Endothelial cell of umbilical vein (primary cell): Measurements from ENCODE around the gene WIPF3. TPM values are rescaled to one million over a fixed set of nuclear protein-coding genes. Genes with fewer than 3 reads are reported as not detected.

Experiments
- BruUV-seq: library from RNA; stranded (reverse); fragments of 400-500 nt; replicated peaks from 2 replicates; lab custom pipeline; 2021; lab: Mats Ljungman, UMichigan
- CTCF ChIA-PET: fragments of 300-600, 350-600 bp; sonication (Branson Sonifier 250); formaldehyde crosslinking; loops from one replicate; lab custom pipeline; 2021; ENCODE audit warnings: antibody characterized with exemption, inconsistent platforms; lab: Charles Lee
- POLR2A ChIA-PET: fragments of 300-600, 350-600 bp; sonication (Branson Sonifier 250); formaldehyde crosslinking; loops from one replicate; lab custom pipeline; 2021; ENCODE audit warnings: antibody characterized with exemption, inconsistent platforms; lab: Charles Lee
- DNase-seq: peaks from one replicate; pipeline ENCODE4 v3.0.0-alpha.2; 2011; ENCODE audit warnings: low read depth, low spot score
- FAIRE-seq: peaks from 2 replicates; lab custom pipeline; 2011; peaks lifted over from hg19 to GRCh38; lab: Jason Lieb, UNC
- H2AFZ ChIP-seq: 2 replicates; pipeline ENCODE4 v1.6.0; 2012; ENCODE audit warnings: low read depth, low read length, control low read depth, inconsistent platforms
- H3K27ac ChIP-seq: 2 replicates; pipeline ENCODE4 v1.5.1; 2011; ENCODE audit warnings: low read depth, mild to moderate bottlenecking, control low read depth, low read length, moderate library complexity; ENCODE audit not compliant: insufficient read depth
- H3K27me3 ChIP-seq, 2 experiments: 2 replicates each; pipeline versions ENCODE4 v1.6.0 to v1.6.1; 2011; ENCODE audit warnings: low read length in 2 of 2, mixed read lengths in 1 of 2; ENCODE audit not compliant: control insufficient read depth in 2 of 2, insufficient read depth in 2 of 2
- H3K36me3 ChIP-seq, 2 experiments: 2 replicates in 1 of 2; 3 replicates in 1 of 2; pipeline ENCODE4 v1.5.1; 2011; ENCODE audit warnings: low read length in 2 of 2, mild to moderate bottlenecking in 1 of 2, moderate library complexity in 1 of 2; ENCODE audit not compliant: control insufficient read depth in 2 of 2, insufficient read depth in 2 of 2; ENCODE audit errors: extremely low read depth in 1 of 2
- H3K4me1 ChIP-seq: 3 replicates; pipeline ENCODE4 v1.5.1; 2011; ENCODE audit warnings: mild to moderate bottlenecking, low read length; ENCODE audit not compliant: control insufficient read depth, insufficient read depth; ENCODE audit errors: extremely low read depth
- H3K4me2 ChIP-seq: 2 replicates; pipeline ENCODE4 v1.6.1; 2011; ENCODE audit warnings: low read length, control low read depth, mixed read lengths; ENCODE audit not compliant: insufficient read depth
- H3K4me3 ChIP-seq, 3 experiments: fragments of 200-600 bp in 1 of 3; sonication (generic), shearing (Covaris generic) in 1 of 3; replicated peaks in 1 of 3; 2 replicates each; pipeline ENCODE4 v1.5.1; 2011 to 2016; ENCODE audit warnings: control low read depth in 3 of 3, low read length in 3 of 3, mild to moderate bottlenecking in 2 of 3, inconsistent platforms in 1 of 3, low read depth in 1 of 3, moderate library complexity in 1 of 3; ENCODE audit not compliant: insufficient read depth in 1 of 3
- H3K79me2 ChIP-seq: 2 replicates; pipeline ENCODE4 v1.6.0; 2012; ENCODE audit warnings: low read length, inconsistent platforms; ENCODE audit not compliant: control insufficient read depth, insufficient read depth
- H3K9ac ChIP-seq: replicated peaks from 2 replicates; pipeline ENCODE3; 2011; ENCODE audit warnings: low read length, control low read depth; ENCODE audit not compliant: insufficient read depth; ENCODE audit errors: extremely low read depth
- H3K9me1 ChIP-seq: replicated peaks from 3 replicates; pipeline ENCODE4 v1.6.0; 2011; ENCODE audit warnings: mild to moderate bottlenecking, low read length; ENCODE audit not compliant: control insufficient read depth, insufficient read depth; ENCODE audit errors: extremely low read depth
- H3K9me3 ChIP-seq: replicated peaks from 2 replicates; pipeline ENCODE4 v1.5.1; 2012; ENCODE audit warnings: low read length, inconsistent platforms; ENCODE audit not compliant: control insufficient read depth, insufficient read depth
- H4K20me1 ChIP-seq: replicated peaks from 2 replicates; pipeline ENCODE3; 2011; ENCODE audit warnings: mild to moderate bottlenecking, low read length; ENCODE audit not compliant: control insufficient read depth, insufficient read depth; ENCODE audit errors: extremely low read depth
- EZH2 ChIP-seq: IDR thresholded peaks from 2 replicates; pipeline ENCODE4 v1.6.1; 2012; ENCODE audit warnings: borderline replicate concordance, low read depth, mild to moderate bottlenecking, moderate library complexity, low read length, inconsistent platforms; ENCODE audit not compliant: severe bottlenecking
- FOS ChIP-seq: IDR thresholded peaks from 2 replicates; pipeline ENCODE4 v1.6.1; 2011; ENCODE audit warnings: mild to moderate bottlenecking, low read length, moderate library complexity, borderline replicate concordance; ENCODE audit not compliant: insufficient read depth
- GATA2 ChIP-seq: IDR thresholded peaks from 2 replicates; pipeline ENCODE4 v1.7.0; 2011; ENCODE audit warnings: low read depth, mild to moderate bottlenecking, moderate library complexity, mixed read lengths, low read length; ENCODE audit not compliant: insufficient read length, insufficient read depth
- MYC ChIP-seq: IDR thresholded peaks from one replicate; pipeline ENCODE4 v1.6.1; 2011; ENCODE audit warnings: mild to moderate bottlenecking, low read depth, low read length
- POLR2A ChIP-seq: IDR thresholded peaks from 2 replicates; pipeline ENCODE4 v1.6.1; 2012; ENCODE audit warnings: low read depth, mild to moderate bottlenecking, control low read depth, low read length
- POLR2AphosphoS5 ChIP-seq: IDR thresholded peaks from 2 replicates; pipeline ENCODE4 v1.6.1; 2012; ENCODE audit warnings: low read depth, mild to moderate bottlenecking, control low read depth, low read length, moderate library complexity; ENCODE audit not compliant: insufficient read depth
- dilution Hi-C: fragments of 300-500 bp; cut with MboI; formaldehyde crosslinking; loops from one replicate; pipeline ENCODE4 v1.15.0; 2019; ENCODE audit warnings: low sequenced_read_pairs; ENCODE audit not compliant: extremely low pct_ligation_motif_present
- intact Hi-C: fragments of 100-400 bp; cut with micrococcal nuclease; formaldehyde crosslinking; loops from one replicate; pipeline ENCODE4 v1.10.0; 2022
- polyA plus RNA-seq, 4 experiments: library from polyadenylated mRNA; depleted of rRNA in 3 of 4; stranded (reverse) in 3 of 4; unstranded in 1 of 4; fragments of >200 nt; gene quantifications; 2 replicates each; pipeline versions ENCODE4 v1.2.1 to v1.2.3, GENCODE V29; 2011 to 2012; ENCODE audit warnings: missing spikeins in 1 of 4
- total RNA-seq: library from RNA; stranded (reverse); gene quantifications from 2 replicates; pipeline ENCODE4 v1.2.3, GENCODE V29; 2021
- TF ChIP-seq, protein P1 (sequence below): IDR thresholded peaks from 2 replicates; pipeline ENCODE4 v1.6.1; 2011; ENCODE audit not compliant: insufficient read depth, insufficient read length
- TF ChIP-seq, protein P2 (sequence below), 2 donors: IDR thresholded peaks; 1 replicate in 1 of 2; 2 replicates in 1 of 2; pipeline ENCODE4 v1.5.1; 2011; ENCODE audit warnings: low read length in 2 of 2, mild to moderate bottlenecking in 2 of 2, moderate library complexity in 2 of 2, control low read depth in 1 of 2, inconsistent platforms in 1 of 2, low read depth in 1 of 2; ENCODE audit not compliant: insufficient read depth in 1 of 2; ENCODE audit errors: extremely low read depth in 1 of 2

Gene WIPF3
- total and polyA plus RNA-seq, 2 donors (not counting 3 experiments of a cell fraction or from before 2014, with no cell fraction given), result 0.01 to 0.35 TPM

DNA sequence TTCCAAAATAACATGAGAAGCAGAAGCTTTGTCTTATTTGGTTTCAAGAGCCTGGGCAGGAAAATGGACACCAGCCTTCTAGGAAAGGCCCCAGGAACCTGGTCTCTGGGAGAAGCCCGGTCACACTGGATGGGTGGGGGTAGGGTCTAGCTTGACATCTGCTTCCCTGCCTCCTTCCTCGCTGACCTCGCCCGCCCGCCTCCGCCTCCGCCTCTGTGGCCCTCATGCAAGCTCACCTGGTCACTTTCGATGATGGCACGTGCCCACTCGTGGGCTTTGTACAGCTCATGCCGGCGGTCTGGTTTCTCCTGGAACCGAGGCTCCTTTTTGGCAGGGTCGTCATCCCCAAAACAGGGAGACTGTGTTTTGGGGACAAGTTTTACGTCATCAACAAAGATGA, 119.9 kb downstream of the WIPF3 start:
- DNase-seq (no peak), FAIRE-seq (no peak)
- no peak overlapping the region for H3K9ac ChIP-seq
- no peak overlapping the region for H3K27ac ChIP-seq
- no peak overlapping the region for H2AFZ ChIP-seq
- H3K9me3 ChIP-seq, result no peaks in the 10 kb centered on the region
- BruUV-seq, result no TSS peak
- intact Hi-C loops (no loop called here), dilution Hi-C loops (no loop called here)
- no peaks in the 10 kb centered on the region for H4K20me1 ChIP-seq
- no peaks in the 10 kb centered on the region for H3K79me2 ChIP-seq
- H3K4me2 ChIP-seq, result no peak overlapping the region
- H3K36me3 ChIP-seq, result peaks cover 5 to 49% of the 10 kb centered on the region in 2 experiments
- ChIA-PET CTCF (interaction anchor here (1.1 to 1.3 kb wide), 2 partner anchors 135 to 291 kb away, joined by 3 to 5 read pairs; no protein-coding TSS in a partner anchor), POLR2A (no interaction called here)
- H3K27me3 ChIP-seq, result no peaks in the 10 kb centered on the region
- no peak for TF ChIP-seq POLR2AphosphoS5
- TF ChIP-seq EZH2, result no peak
- no peak for TF ChIP-seq POLR2A
- TF ChIP-seq, protein P1, sequence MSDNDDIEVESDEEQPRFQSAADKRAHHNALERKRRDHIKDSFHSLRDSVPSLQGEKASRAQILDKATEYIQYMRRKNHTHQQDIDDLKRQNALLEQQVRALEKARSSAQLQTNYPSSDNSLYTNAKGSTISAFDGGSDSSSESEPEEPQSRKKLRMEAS, result no peak
- TF ChIP-seq FOS, result no peak
- TF ChIP-seq, protein P2, sequence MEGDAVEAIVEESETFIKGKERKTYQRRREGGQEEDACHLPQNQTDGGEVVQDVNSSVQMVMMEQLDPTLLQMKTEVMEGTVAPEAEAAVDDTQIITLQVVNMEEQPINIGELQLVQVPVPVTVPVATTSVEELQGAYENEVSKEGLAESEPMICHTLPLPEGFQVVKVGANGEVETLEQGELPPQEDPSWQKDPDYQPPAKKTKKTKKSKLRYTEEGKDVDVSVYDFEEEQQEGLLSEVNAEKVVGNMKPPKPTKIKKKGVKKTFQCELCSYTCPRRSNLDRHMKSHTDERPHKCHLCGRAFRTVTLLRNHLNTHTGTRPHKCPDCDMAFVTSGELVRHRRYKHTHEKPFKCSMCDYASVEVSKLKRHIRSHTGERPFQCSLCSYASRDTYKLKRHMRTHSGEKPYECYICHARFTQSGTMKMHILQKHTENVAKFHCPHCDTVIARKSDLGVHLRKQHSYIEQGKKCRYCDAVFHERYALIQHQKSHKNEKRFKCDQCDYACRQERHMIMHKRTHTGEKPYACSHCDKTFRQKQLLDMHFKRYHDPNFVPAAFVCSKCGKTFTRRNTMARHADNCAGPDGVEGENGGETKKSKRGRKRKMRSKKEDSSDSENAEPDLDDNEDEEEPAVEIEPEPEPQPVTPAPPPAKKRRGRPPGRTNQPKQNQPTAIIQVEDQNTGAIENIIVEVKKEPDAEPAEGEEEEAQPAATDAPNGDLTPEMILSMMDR (IDR thresholded peaks at IDR 0.05; ENCODE audit: extremely low read depth in 1 of 2, insufficient read depth in 1 of 2, low read depth in 1 of 2, low read length in 2 of 2), result no peak
- TF ChIP-seq MYC, result no peak
- TF ChIP-seq GATA2, result no peak
- no peaks in the 10 kb centered on the region for H3K9me1 ChIP-seq
- H3K4me1 ChIP-seq, result no peaks in the 10 kb centered on the region
- H3K4me3 ChIP-seq, result no peak overlapping the region
